Esophagus mucosa (tissue), 1 donor: ENCODE data around the gene CCM2L. TPM values are rescaled to one million over a fixed set of nuclear protein-coding genes. Genes with fewer than 3 reads are reported as not detected.
A peak's percentile ranks its signal among the peaks of the same experiment; 100 is the strongest.
"Not testable (repeated sequence)": the region's sequence is repeated elsewhere in the genome, so short reads cannot be mapped to it uniquely, and the experiment has no call there.

Experiments
- ATAC-seq: fragments of 200-7000 bp; cut with Tn5 transposase; one replicate; pipeline ENCODE4 v1.9.1; 2020
- total RNA-seq: library from RNA; stranded (reverse); gene quantifications from one replicate; pipeline ENCODE4 v1.2.4, GENCODE V29; 2023
- donor health status: DM: yes; HTN: yes; CAD: no.

CCM2L gene
- total RNA-seq, 1 donor from 2014 or later, result 1.2 TPM

DNA sequence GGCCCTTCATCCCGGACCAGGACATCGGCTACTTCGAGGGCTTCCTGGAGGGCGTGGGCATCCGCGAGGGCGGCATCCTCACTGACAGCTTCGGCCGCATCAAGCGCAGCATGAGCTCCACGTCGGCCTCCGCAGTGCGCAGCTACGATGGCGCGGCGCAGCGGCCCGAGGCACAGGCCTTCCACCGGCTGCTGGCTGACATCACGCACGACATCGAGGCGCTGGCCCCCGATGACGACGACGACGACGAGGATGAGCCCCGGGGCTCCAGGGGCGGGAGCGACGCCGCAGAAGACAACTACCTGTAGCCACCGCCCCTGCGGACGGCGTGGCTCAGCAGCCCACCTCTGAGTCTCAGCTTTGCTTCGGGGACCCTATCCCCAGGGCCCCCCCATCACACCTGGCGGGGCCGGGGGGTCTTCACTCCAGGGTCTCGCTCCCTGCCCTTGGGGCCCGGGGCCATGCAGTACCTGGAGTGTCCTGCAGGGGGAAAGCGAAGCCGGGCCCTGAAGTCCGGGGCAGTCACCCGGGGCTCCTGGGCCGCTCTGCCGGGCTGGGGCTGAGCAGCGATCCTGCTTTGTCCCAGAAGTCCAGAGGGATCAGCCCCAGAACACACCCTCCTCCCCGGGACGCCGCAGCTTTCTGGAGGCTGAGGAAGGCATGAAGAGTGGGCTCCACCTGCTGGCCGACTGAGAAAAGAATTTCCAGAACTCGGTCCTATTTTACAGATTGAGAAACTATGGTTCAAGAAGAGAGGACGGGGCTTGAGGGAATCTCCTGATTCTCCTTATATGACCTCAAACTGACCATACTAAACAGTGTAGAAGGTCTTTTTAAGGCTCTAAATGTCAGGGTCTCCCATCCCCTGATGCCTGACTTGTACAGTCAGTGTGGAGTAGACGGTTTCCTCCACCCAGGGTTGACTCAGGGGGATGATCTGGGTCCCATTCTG, 21.0 kb downstream of the CCM2L start:
- ATAC-seq, result peak; percentile 85

- no peak for ATAC-seq
Observed at GRCh38 chr20:32033316-32033715, 23.1 kb downstream of the CCM2L start.

GRCh38 chr20:32033721-32034120, 23.5 kb downstream of the CCM2L start:
- not testable (repeated sequence) for ATAC-seq

- no peak for ATAC-seq
Observed at GRCh38 chr20:32034581-32035425, 24.6 kb downstream of the CCM2L start.

DNA sequence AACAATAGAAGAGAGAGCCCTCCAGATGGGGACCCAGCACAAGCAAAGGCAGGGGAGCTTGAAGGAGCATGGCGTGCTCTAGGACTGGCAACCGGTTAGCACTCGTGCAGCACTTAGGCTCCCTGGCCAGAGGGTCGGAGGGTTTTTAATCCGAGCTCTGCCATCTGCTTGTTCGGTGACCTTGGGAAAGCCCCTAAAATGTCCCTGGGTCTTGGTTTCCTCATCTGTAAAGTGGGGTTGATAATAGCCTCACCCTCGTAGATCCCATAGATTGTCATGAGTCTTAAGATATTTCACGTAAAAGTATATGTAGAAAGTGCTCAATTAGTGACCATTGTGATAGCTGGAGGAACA, 25.2 kb downstream of the CCM2L start:
- ATAC-seq, result no peak

DNA sequence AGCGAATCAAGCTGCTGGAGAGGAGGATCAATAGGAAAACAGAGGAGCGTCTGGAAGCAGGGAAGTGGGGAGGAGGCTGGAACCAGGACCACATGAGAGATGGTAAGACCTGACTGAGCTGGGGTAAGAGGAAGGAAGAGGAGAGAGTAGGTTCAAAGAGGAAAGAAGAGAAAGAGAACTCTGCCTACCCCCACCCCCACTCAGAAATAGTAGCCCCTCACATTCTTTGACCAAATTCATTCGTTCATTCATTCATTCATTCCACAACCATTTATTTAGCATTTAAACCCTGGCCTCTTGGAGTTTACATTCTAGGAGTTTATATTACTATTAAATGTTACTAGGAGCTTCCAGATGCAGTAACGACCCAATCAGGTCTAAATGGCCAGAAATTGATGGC, 26.0 kb downstream of the CCM2L start:
- ATAC-seq, result no peak

GRCh38 chr20:32036716-32037485, 26.7 kb downstream of the CCM2L start:
- ATAC-seq, result no peak

GRCh38 chr20:32037929-32038328, 27.7 kb downstream of the CCM2L start:
- ATAC-seq, result no peak

DNA sequence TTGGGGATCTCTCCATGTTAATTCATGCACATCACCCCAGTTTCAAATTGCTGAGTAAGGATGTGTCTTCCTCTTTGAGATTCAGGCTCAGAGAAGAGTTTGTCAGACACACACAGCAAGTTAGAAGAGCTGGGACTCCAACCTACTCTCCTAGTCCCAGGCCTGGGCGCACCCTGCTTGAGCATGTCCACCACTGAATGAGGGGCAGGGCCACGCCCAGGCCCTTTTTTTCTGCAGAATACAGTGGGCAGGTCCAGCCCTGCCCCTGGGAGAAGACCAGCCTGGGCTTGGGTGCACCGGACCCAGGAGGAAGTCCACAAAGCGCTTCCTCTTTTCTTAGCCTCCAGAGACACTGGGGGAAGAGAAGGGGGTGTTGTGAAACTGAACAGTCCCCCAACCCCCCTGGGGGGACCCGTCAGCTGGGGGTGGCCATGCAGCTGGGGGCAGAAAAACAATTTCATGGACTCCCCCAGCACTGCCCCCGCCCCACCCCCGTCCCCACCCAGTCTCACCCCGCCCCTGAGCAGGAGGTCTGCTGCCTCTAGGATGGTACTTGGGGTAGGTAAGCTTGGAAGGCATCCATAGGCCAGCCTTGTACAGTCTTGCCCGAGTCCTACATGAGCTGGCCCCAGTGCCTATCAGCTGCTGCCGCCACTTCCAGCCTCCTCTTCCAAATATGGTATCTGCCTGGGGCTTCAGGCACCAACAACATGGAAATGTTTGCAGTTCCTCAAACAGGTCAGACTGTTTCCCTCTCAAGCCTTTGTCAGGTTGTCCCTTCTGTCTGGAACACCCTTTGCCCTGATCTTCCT, 30.1 kb downstream of the CCM2L start:
- peak; percentile 92 for ATAC-seq

DNA sequence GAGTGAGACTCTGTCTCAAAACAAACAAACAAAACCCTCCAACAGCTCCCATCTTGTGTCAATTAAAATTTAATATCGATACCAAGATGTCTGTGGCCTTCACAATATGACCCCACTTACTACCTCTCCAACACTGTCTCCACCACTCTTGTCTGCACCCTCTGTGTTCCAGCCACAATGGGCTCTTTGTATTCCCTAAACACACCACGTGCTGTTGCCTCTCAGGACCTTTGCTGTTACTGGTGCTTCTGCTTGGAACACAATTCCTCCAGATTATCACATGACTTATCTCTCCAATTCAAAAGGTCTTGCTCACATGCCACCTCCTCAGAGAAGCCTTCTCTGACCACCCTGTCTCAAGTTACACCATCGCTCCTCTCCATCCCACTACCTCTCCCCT, 35.8 kb downstream of the CCM2L start:
- ATAC-seq, result no peak

GRCh38 chr20:32050324-32050841, 40.1 kb downstream of the CCM2L start:
- no peak for ATAC-seq

DNA sequence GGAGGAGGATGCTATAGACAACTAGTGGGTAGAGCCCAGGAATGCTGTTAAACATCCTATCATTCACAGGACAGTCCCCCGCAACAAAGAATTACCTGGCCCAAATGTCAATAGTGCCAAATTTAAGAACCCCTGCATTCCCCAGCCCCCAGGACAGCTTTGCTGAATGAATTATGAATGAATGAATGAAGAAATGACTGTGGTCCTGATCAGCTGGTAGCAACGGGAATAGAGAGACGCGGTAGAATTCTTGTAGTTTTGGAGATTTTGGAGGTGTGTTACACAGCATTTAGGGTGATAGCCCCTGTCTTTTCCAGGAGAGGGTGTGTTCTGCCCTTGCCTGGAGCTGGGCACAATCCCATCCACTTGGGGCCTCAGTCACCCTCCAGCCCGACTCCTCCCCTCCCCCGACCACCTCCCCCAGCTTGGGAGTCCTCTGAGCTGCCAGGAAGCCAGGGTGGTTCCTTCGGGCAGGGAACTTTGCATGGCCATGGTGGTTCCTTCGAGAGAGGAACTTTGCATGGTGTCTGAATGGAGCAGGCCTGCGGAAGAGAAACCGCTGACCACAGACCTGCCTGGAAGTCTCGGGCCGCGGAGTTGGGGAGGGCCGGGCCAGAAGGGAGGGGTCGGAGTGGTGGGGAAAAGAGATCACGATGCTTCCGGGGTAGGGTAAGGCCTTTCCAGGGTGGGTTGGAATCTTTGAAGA, 40.8 kb downstream of the CCM2L start:
- peak; percentile 20 for ATAC-seq

DNA sequence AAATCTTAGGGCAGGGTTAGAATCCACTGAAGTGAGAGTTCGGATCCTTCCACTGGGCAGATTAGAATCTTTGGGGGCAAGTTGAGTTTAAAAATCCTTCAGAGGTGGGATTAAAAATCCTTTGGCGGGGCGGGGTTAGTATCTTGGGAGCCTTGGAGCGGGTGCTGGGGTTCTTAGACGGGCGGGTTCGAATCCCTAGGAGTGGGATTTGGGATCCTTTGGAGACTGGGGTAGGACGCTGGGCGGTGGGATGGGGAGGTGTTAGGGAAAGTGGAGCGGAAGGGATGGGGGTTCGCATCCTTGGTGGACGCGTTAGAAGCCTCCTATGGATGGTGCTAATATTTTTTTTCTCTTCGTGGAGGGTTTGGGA, 41.5 kb downstream of the CCM2L start:
- ATAC-seq, result no peak

DNA sequence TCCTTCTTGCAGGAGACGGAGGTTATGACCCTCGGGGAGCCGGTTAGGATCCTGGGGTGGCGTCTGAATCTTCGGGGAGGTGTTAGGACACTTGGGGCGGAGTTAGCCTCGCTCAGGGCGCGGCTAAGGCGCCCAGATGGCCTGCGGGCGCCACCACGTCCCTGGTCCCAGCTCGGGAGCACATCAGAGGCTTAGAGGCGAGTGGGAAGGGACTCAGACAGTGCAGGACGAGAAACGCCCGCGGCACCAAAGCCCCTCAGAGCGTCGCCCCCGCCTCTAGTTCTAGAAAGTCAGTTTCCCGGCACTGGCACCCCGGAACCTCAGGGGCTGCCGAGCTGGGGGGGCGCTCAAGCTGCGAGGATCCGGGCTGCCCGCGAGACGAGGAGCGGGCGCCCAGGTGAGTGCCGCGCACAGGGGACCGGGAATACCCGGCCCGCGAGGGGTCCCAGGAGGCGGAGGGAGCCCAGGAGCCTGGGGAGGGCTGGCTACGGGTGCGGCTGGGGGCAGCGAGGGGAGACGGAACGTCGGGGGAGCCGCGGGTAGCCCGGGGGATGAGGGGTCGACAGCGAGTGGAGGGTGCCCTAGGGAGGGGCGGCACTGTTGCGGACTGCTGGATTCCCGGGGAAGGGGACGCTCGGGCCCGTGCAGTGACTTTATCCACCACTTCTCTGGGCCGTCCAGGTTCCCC, 42.0 kb downstream of the CCM2L start, which contains the start of gene HCK:
TSS of gene HCK (plus strand) at position 153 of the 688 bp plus-strand sequence.
- ATAC-seq, result peak; percentile 71

DNA sequence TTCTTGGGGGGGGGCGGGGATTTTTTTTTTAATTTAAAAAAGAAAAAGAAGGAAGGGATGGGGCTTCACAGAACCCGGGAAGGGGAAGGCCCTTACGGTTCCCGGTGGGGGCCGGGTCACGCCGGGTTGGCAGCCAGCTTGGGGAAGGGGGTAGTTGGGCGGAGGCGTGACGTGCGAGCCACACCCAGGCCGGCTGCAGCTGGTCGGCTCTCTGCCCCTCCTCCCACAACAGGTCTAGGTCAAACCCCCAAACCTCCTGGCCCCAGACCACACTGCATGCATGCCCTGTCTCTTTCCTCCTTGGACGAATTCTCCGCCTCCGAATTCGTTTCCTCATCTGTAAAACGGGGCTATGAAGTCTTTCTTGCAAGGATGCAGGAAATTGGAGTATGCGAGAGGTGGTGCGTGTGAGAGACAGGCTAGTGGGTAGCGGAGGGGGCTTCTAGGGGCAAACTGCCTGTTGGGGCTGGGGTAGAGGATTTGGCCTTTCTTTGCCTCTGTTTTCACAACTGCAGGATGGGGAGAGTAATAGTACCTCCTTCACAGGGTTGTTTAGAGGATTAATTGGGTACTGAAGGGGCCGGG, 42.6 kb downstream of the CCM2L start:
- peak; percentile 36 for ATAC-seq

DNA sequence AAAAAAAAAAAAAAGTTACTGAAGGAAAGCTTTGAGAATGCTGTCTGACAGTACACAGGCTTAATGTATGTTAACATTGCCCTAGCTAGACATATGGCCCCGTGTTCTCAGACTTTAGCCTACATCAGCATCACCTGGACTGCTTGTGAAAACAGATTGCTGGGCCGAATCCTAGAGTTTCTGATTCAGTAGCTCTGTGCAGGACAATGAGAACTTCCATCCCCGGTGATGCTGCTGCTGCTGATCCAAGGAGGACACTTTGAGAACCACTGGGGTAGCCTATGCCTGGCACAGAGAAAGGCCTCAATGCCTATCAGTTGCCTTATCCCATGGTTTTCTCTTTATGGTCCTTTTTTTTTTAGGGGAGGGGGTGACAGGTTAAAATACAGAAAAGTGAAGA, 43.4 kb downstream of the CCM2L start:
- ATAC-seq, result no peak

- ATAC-seq, result no peak
Observed at GRCh38 chr20:32056708-32057483, 46.7 kb downstream of the CCM2L start.

GRCh38 chr20:32057656-32058184, 47.5 kb downstream of the CCM2L start:
- no peak for ATAC-seq

GRCh38 chr20:32059189-32059588, 49.0 kb downstream of the CCM2L start:
- no peak for ATAC-seq
